Measurements from ENCODE around the gene EIF2B2. TPM values are rescaled to one million over a fixed set of nuclear protein-coding genes. Genes with fewer than 3 reads are reported as not detected.
"Not testable (repeated sequence)": the region's sequence is repeated elsewhere in the genome, so short reads cannot be mapped to it uniquely, and the experiment has no call there.

Gene EIF2B2
- total RNA-seq, 1 donor from 2014 or later = 33.2 TPM

GRCh38 chr14:74988131-74988530 lies 14.6 kb upstream of the EIF2B2 start:
- no peak for DNase-seq (ENCODE audit: low spot score)

GRCh38 chr14:74988993-74989392 lies 13.7 kb upstream of the EIF2B2 start:
- DNase-seq (ENCODE audit: low spot score) = no peak

DNA sequence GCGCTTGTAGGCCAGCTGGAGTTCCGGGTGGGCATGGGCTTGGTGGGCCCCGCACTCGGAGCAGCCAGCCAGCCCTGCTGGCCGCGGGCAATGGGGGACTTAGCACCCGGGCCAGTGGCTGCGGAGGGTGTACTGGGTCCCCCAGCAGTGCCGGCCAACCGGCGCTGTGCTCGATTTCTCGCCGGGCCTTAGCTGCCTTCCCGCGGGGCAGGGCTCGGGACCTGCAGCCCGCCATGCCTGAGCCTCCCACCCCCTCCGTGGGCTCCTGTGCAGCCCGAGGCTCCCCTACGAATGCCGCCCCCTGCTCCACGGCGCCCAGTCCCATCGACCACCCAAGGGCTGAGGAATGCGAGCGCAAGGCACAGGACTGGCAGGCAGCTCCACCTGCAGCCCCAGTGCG lies 8.5 kb upstream of the EIF2B2 start:
- DNase-seq (ENCODE audit: low spot score) = not testable (repeated sequence)

GRCh38 chr14:74995781-74996180 lies 6.9 kb upstream of the EIF2B2 start:
- not testable (repeated sequence) for DNase-seq (ENCODE audit: low spot score)

GRCh38 chr14:75001261-75001660 lies 1.5 kb upstream of the EIF2B2 start:
- no peak for DNase-seq (ENCODE audit: low spot score)

DNA sequence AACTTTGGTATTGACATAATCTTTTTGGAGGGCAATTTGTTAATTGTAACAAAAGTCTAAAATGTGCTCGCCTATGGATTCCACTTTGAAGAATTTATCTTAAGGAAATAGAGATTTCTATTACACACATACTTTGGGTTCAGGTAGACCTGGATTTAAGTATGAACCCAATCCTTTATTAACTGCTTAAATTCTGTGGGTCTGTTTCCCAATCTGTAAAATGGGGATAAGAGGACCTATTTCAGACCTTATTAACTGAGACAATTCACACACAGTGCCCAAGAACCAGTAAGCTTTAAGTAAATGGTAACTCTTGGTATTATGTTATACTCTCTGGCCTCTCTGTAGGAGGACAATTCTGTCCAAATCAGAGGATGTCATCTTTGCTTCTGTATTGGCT lies 822 bp upstream of the EIF2B2 start:
- no peak for DNase-seq (ENCODE audit: low spot score)

DNA sequence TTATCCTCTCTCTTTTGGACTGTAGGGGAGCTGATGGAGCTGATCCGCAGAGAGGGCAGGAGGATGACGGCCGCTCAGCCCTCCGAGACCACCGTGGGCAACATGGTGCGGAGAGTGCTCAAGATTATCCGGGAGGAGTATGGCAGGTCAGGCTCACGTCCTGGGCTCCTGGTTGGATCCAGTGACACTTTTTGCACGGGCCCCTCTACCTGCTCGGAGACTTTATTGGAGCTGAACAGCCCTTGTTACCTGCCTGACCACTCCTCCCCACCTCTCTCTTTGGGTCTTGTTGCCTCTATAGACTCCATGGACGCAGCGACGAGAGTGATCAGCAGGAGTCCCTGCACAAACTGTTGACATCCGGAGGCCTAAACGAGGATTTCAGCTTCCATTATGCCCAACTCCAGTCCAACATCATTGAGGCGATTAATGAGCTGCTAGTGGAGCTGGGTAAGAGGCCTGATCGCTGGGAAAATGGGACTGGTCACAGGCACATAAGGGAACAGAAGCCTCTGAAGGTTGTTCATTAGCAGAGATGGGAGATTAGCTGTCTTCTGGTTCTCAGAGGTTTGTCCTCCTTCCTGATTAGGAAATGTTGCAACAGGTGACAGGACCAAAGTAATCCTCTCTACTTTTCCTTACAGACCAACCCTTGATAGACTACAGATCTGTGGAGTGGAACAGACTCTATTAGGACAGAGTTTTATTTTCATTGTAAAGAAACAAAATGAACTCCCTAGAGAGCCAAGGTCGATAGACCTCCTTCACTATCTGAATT lies 718 bp downstream of the EIF2B2 start:
- no peak for DNase-seq (ENCODE audit: low spot score)

DNA sequence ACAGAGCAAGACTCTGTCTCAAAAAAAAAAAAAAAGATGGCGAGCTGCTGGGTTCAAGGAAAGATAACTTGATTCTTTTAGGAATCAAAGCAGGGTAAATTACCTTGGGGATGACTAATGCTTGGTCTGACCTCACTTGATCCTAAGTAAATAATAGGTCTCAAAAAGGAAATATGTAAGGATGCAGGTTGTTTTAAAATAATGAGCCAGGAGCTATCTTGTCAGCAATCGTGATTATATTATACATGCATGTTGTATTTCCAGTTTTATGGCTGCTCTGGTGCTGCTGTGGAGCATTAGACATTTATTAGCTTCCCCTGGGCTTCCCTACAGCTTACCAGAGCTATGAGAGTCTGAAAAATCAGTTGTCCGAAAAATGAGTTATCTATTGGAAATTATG lies 2.6 kb downstream of the EIF2B2 start:
- DNase-seq (ENCODE audit: low spot score) = no peak

DNA sequence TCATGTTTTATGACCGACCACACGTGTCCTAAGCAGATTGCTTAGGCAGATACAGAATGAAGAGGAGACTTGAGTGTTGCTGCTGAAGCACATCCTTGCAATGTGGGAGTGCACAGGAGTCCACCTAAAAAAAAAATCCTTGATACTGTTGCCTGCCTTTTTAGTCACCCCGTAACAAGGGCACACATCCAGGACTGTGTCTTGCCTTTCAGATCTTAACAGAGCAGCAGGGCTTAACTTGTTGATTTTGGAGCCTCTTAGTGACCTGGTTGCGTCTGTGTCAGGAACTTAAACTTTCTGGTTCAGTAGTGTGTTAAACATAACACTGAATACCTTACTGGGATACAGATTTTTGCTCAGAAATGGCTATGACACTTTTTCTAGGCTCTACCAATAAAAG lies 6.5 kb downstream of the EIF2B2 start:
- DNase-seq (ENCODE audit: low spot score) = no peak

DNA sequence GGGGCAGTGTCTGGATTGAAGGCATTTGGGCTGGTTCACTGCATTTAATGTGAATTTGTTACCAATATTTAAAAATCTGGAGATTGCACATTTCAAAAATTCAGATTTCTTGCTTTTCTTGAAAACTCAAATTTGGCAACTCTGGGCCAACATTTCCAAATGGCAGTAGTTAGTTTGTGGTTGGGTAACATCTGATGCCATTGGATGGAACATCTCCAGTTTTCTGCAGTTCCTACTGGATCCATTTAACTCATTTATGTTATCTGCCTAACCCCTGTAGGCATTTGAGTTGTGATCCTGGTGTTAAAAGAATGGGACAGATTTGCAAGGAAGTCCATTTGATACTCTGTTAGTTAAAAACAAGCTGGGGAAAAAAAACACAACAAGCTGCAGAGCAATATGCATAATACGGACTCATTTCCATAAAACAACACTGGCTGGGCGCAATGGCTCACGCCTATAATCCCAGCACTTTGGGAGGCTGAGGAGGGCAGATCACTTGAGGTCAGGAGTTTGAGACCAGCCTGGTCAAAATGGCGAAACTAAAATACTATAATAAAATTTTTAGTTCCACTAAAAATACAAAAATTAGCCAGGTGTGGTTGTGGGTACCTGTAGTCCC lies 7.9 kb downstream of the EIF2B2 start:
- no peak for DNase-seq (ENCODE audit: low spot score)

GRCh38 chr14:75011356-75011994 lies 8.8 kb downstream of the EIF2B2 start:
- no peak for DNase-seq (ENCODE audit: low spot score)

GRCh38 chr14:75013290-75013689 lies 10.6 kb downstream of the EIF2B2 start:
- DNase-seq (ENCODE audit: low spot score) = no peak

GRCh38 chr14:75015496-75015895 lies 12.8 kb downstream of the EIF2B2 start:
- DNase-seq (ENCODE audit: low spot score) = no peak

GRCh38 chr14:75016815-75017214 lies 14.1 kb downstream of the EIF2B2 start:
- no peak for DNase-seq (ENCODE audit: low spot score)

DNA sequence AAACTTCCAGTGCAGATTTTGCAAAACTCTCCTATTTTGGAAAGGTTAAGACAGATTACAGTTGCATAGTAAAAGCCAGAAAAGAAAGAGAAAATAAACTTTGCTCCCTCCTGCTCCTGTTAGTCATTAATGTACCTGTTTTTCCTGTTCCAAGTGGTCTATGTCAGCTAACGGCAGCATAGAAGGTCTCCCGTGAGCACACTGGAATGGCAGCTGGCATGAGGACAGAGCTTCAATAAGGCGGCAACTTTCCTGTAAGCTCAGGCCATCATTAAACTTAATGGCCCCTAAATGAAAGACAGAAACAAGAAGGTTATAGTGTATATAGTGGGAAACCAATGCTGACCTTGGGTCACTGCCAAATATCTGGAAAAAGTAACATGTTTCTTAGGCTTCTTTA lies 16.0 kb downstream of the EIF2B2 start:
- no peak for DNase-seq (ENCODE audit: low spot score)

- no peak for DNase-seq (ENCODE audit: low spot score)
These were observed 19.9 kb downstream of the EIF2B2 start for GRCh38 chr14:75022655-75023054.

GRCh38 chr14:75023108-75023507 lies 20.4 kb downstream of the EIF2B2 start:
- DNase-seq (ENCODE audit: low spot score) = no peak

DNA sequence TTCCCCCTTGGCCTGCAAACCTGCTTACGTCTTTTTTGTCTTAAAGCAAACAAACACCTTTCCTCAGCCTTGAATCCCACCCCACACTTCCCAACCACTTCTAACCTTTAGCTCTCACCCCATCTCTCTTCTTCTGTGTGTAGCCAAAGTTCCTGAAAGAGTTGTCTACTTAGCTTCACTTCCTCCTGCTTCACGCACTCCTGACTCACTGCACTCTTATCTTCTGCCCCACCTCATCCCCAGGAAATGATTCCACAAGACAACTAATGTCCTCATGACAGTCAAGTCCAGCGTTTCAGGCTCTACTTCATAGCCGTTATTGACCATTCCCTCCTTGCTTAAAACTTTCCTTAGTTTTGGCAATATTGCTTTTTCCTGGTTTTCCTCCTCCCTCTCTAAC lies 22.4 kb downstream of the EIF2B2 start:
- no peak for DNase-seq (ENCODE audit: low spot score)

DNA sequence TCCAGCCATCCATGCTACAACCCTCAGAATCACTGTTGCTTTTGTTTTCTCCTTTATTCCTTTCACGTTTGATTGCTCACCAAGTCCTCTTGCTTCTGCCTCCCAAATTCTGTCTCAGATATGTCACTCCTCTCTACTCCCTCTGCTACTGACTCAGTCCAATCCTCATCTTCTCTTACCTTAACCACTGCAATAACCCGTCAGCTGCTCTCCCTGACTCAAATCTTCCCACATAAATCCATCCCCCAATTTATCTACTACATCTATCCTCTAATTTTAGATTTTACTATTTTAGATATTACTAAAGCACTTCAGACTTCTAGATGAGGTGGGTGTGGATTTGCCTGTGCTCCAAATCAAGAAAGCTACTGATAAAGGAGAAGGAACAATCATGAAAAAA lies 23.2 kb downstream of the EIF2B2 start:
- DNase-seq (ENCODE audit: low spot score) = no peak

DNA sequence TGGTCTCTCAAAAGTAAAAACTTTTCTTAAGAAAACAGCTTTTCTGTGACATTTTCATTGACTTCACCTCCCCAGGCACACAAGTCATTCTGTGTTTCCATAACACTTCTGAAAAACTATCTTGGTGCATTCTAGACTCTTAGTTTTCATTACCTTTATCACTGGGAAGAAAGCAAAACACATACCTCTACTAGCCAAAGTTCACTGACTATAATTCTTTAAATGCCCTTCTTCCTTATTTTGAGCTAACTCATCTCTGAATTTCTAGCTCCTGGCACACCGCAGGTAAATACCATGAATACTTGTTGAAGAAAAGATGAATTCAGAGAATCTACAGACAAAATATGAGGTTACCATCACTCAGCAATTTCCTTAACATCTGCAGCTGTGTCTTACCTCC lies 27.4 kb downstream of the EIF2B2 start:
- DNase-seq (ENCODE audit: low spot score) = no peak

- DNase-seq (ENCODE audit: low spot score) = no peak
These were observed 30.2 kb downstream of the EIF2B2 start for GRCh38 chr14:75032939-75033338.

DNA sequence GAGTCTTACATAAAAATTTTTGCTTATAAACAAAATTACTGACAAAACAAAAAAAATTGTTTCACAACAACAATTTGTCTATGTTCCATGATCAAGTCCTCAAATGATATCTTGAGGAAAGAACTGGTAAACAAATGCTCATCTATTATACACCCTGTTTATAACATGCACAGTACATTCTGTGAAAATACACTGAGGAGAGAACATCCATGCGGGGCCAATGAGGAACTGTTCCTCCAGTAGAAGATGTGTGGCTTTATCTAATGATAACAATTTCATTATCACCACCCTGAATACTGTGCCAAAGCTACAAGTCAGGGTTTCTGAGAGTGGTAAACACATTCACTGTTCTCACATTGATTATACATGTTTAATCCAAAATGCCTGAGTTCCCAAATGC lies 37.8 kb downstream of the EIF2B2 start:
- DNase-seq (ENCODE audit: low spot score) = no peak

DNA sequence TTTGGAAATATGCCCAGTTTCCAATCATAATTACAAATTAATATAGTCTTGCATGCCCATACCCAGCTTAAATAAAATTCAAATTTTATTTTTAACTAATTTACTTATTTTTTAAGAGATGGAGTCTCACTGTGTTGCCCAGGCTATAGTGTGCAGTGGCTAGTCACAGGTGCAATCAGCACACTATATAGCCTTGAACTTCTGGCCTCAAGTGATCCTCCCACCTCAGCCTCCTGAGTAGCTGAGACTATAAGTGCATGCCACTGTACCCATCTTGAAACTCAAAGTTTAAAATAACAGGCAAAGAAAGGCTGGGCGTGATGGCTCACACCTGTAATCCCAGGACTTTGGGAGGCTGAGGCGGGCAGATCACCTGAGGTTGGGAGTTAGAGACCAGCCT lies 38.2 kb downstream of the EIF2B2 start:
- no peak for DNase-seq (ENCODE audit: low spot score)

Measured in mesenteric fat pad (tissue), 1 donor.